A549 (cell line): ENCODE measurements around the gene PRPS1. TPM values are rescaled to one million over a fixed set of nuclear protein-coding genes. Genes with fewer than 3 reads are reported as not detected.

Experiments
- ATAC-seq, 2 experiments: fragments of 200-7000 bp in 1 of 2; fragments of >200 bp in 1 of 2; cut with Nextera tagmentation in 1 of 2; cut with Tn5 transposase in 1 of 2; 3 replicates each; pipeline versions ENCODE4 v1.8.0 to v1.9.1; 2018 to 2020; ENCODE audit warnings: mild to moderate bottlenecking in 1 of 2, moderate library complexity in 1 of 2
- CTCF ChIA-PET: fragments of 300-600 bp; sonication (Branson Sonifier 250); formaldehyde crosslinking; extraction: SDS; loops from one replicate; lab custom pipeline; 2021; ENCODE audit warnings: antibody characterized with exemption, inconsistent platforms; lab: Yijun Ruan, JAX
- POLR2A ChIA-PET: fragments of 350-600 bp; formaldehyde crosslinking; extraction: SDS; loops from one replicate; lab custom pipeline; 2021; ENCODE audit warnings: antibody characterized with exemption, inconsistent platforms; lab: Yijun Ruan, JAX
- DNase-seq, 2 experiments: peaks; one replicate each; pipeline versions ENCODE4 v3.0.0 to v3.0.0-alpha.2; 2011 to 2016; ENCODE audit warnings: low read depth in 1 of 2, low spot score in 1 of 2
- FAIRE-seq: peaks from 2 replicates; lab custom pipeline; 2011; peaks lifted over from hg19 to GRCh38; lab: Jason Lieb, UNC
- H3K27ac ChIP-seq, 2 experiments: fragments of >200 bp; sonication (Bioruptor Twin); formaldehyde crosslinking; 3 replicates each; pipeline ENCODE4 v1.5.1; 2016 to 2017
- H3K4me1 ChIP-seq: fragments of >200 bp; sonication (Bioruptor Twin); formaldehyde crosslinking; 3 replicates; pipeline ENCODE4 v1.6.1; 2016
- H3K4me2 ChIP-seq: fragments of >200 bp; sonication (Bioruptor Twin); formaldehyde crosslinking; 3 replicates; pipeline ENCODE4 v1.6.1; 2016
- H3K4me3 ChIP-seq: fragments of >200 bp; sonication (Bioruptor Twin); formaldehyde crosslinking; 3 replicates; pipeline ENCODE4 v1.5.1; 2016
- H3K9me3 ChIP-seq: fragments of >200 bp; sonication (Bioruptor Twin); formaldehyde crosslinking; 3 replicates; pipeline ENCODE4 v1.6.1; 2016
- BCL3 ChIP-seq: fragments of >200 bp; sonication (Bioruptor Twin); formaldehyde crosslinking; IDR thresholded peaks from 3 replicates; pipeline ENCODE4 v1.6.1; 2016
- CEBPB ChIP-seq, 2 experiments: fragments of >200 bp in 1 of 2; sonication (Bioruptor Twin) in 1 of 2; formaldehyde crosslinking in 1 of 2; IDR thresholded peaks; 2 replicates each; pipeline ENCODE4 v1.6.1; 2012 to 2016
- CTCF ChIP-seq: fragments of >200 bp; sonication (Bioruptor Twin); formaldehyde crosslinking; IDR thresholded peaks from 3 replicates; pipeline ENCODE4 v1.5.1; 2016
- E2F6 ChIP-seq: IDR thresholded peaks from 2 replicates; pipeline ENCODE4 v1.6.1; 2012; ENCODE audit warnings: low read depth, borderline replicate concordance
- EHF ChIP-seq: fragments of 250-450 bp; sonication (Bioruptor Pico); IDR thresholded peaks from 2 replicates; pipeline ENCODE4 v1.5.0; 2020; ENCODE audit warnings: mild to moderate bottlenecking
- EHMT2 ChIP-seq: fragments of 200-600 bp; sonication (generic); IDR thresholded peaks from 2 replicates; pipeline ENCODE4 v1.6.1; 2016; ENCODE audit warnings: antibody characterized with exemption, low read depth, mild to moderate bottlenecking, moderate library complexity
- ESRRA ChIP-seq: fragments of 150-350 bp; IDR thresholded peaks from 2 replicates; pipeline ENCODE4 v1.6.1; 2014; ENCODE audit warnings: mild to moderate bottlenecking, low read length, borderline replicate concordance
- FOSL2 ChIP-seq, 2 experiments: fragments of 450-650 bp in 1 of 2; fragments of >200 bp in 1 of 2; sonication (Bioruptor Twin) in 1 of 2; formaldehyde crosslinking; IDR thresholded peaks; 2 replicates each; pipeline versions ENCODE4 v1.5.0 to v1.6.1; 2016 to 2020; ENCODE audit warnings: mild to moderate bottlenecking in 1 of 2, moderate library complexity in 1 of 2
- GATA3 ChIP-seq: IDR thresholded peaks from 2 replicates; pipeline ENCODE4 v1.6.1; 2012; ENCODE audit warnings: borderline replicate concordance
- HDAC2 ChIP-seq: fragments of 200-600 bp; sonication (generic); IDR thresholded peaks from 2 replicates; pipeline ENCODE4 v1.6.1; 2016
- HES2 ChIP-seq: fragments of >200 bp; sonication (Bioruptor Twin); formaldehyde crosslinking; IDR thresholded peaks from 2 replicates; pipeline ENCODE4 v1.6.1; 2016
- HEYL ChIP-seq: fragments of 250-450 bp; sonication (Bioruptor Pico); IDR thresholded peaks from 2 replicates; pipeline ENCODE4 v1.8.0; 2021; ENCODE audit warnings: mild to moderate bottlenecking, moderate library complexity
- HMGXB4 ChIP-seq: fragments of 250-450 bp; sonication (Bioruptor Pico); IDR thresholded peaks from 2 replicates; pipeline ENCODE4 v1.5.0; 2021; ENCODE audit warnings: mild to moderate bottlenecking, moderate library complexity, borderline replicate concordance
- HOXA7 ChIP-seq: fragments of 250-450 bp; sonication (Bioruptor Pico); IDR thresholded peaks from 2 replicates; pipeline ENCODE4 v1.5.0; 2020; ENCODE audit warnings: mild to moderate bottlenecking, moderate library complexity
- HOXB5 ChIP-seq: fragments of 250-450 bp; sonication (Bioruptor Pico); IDR thresholded peaks from 2 replicates; pipeline ENCODE4 v1.5.0; 2020; ENCODE audit warnings: mild to moderate bottlenecking, moderate library complexity
- JUN ChIP-seq, 2 experiments: fragments of >200 bp; sonication (Bioruptor Twin); formaldehyde crosslinking; IDR thresholded peaks; 2 replicates in 1 of 2; 3 replicates in 1 of 2; pipeline ENCODE4 v1.6.1; 2016 to 2017
- KDM1A ChIP-seq: fragments of 200-600 bp; sonication (generic); IDR thresholded peaks from 2 replicates; pipeline ENCODE4 v1.6.1; 2016; ENCODE audit warnings: low read depth, mild to moderate bottlenecking
- MAX ChIP-seq: IDR thresholded peaks from 2 replicates; pipeline ENCODE4 v1.6.1; 2012
- MAZ ChIP-seq: fragments of 150-350 bp; IDR thresholded peaks from 2 replicates; pipeline ENCODE4 v1.6.1; 2014; ENCODE audit warnings: antibody characterized with exemption, low read depth, low read length, borderline replicate concordance
- NR3C1 ChIP-seq: fragments of >200 bp; sonication (Bioruptor Twin); formaldehyde crosslinking; IDR thresholded peaks from 3 replicates; pipeline ENCODE4 v1.6.1; 2017
- PHF8 ChIP-seq: fragments of 200-600 bp; sonication (generic); IDR thresholded peaks from 2 replicates; pipeline ENCODE4 v1.6.1; 2016; ENCODE audit warnings: low read depth, mild to moderate bottlenecking, antibody characterized with exemption, moderate library complexity, borderline replicate concordance
- POLR2A ChIP-seq: IDR thresholded peaks from 2 replicates; pipeline ENCODE4 v1.6.1; 2012; ENCODE audit warnings: mild to moderate bottlenecking, low read length
- REST ChIP-seq: fragments of 200-600 bp; sonication (generic); IDR thresholded peaks from 2 replicates; pipeline ENCODE4 v1.6.1; 2016; ENCODE audit warnings: antibody characterized with exemption, mild to moderate bottlenecking, moderate library complexity
- TP53 ChIP-seq: fragments of 250-450 bp; sonication (Bioruptor Pico); IDR thresholded peaks from 2 replicates; pipeline ENCODE4 v1.5.0; 2021; ENCODE audit warnings: mild to moderate bottlenecking, moderate library complexity
- WGBS: methylation state at CpG from one replicate; pipeline ENCODE4 v1.1.6; 2017; ENCODE audit errors: missing lambda C conversion rate; 5-methylcytosine and 5-hydroxymethylcytosine counted together
- polyA minus RNA-seq: library from RNA; depleted of rRNA, polyadenylated mRNA; stranded (reverse); fragments of >200 nt; gene quantifications from 2 replicates; pipeline ENCODE4 v1.2.3, GENCODE V29; 2011; rRNA and poly(A)+ RNA removed
- polyA plus RNA-seq, 4 experiments: library from polyadenylated mRNA; depleted of rRNA in 3 of 4; stranded (reverse); fragments of >200 nt; fragmentation: RNase III in 1 of 4; extraction: RNeasy Plus Mini Kit Qiagen cat#74134 plus additional on column Dnase treatment in 1 of 4; gene quantifications; 2 replicates in 3 of 4; 3 replicates in 1 of 4; pipeline ENCODE4 v1.2.3, GENCODE V29; 2011 to 2017

PRPS1 gene
- 125 and 140 TPM in 2 replicates for polyA plus RNA-seq (2011; rRNA removed)
- 87.6 and 94.8 TPM in 2 replicates for polyA plus RNA-seq (2012; cell fraction: cytosol; rRNA removed)
- polyA plus RNA-seq (2012; cell fraction: nucleus; rRNA removed) = 32.8 and 64.7 TPM in 2 replicates
- 113 to 121 TPM (median 121 TPM) in 3 replicates for polyA plus RNA-seq (2017; fragmentation: RNase III; extraction: RNeasy Plus Mini Kit Qiagen cat#74134 plus additional on column Dnase treatment)
- polyA minus RNA-seq = 69.3 and 69.5 TPM in 2 replicates

GRCh38 chrX:107627838-107628661 lies at the start of gene PRPS1:
Gene PRPS1, plus strand, starts transcription at chrX:107628510. Its CDS starts 119 bp downstream, at chrX:107628629.
- peak; percentile 97 to 99 for ATAC-seq
- POLR2A ChIA-PET = interaction anchor here (0.6 to 1.7 kb wide), 17 partner anchors 8 to 733 kb away, joined by 3 to 15 read pairs (median 3); partner anchors contain the start of genes ATG4A, MORC4, PSMD10 and TSC22D3
- peak; percentile 91 to 96 for DNase-seq
- peak within 1 kb of the TSS; percentile 92 for H3K4me3 ChIP-seq
- peak within 1 kb of the TSS; percentile 98 for H3K4me2 ChIP-seq
- CTCF ChIA-PET = interaction anchor here (0.9 to 4.3 kb wide), 5 partner anchors 86 to 629 kb away, joined by 3 to 23 read pairs (median 4); partner anchors contain the start of gene NCBP2L
- H3K4me1 ChIP-seq = peaks cover 26% of the 10 kb centered on the region
- H3K27ac ChIP-seq = peak within 1 kb of the TSS; percentile 87 to 92
- WGBS = 2% methylated on average over 23 of the region's 37 CpGs
- peak; percentile 90 for FAIRE-seq
- TF ChIP-seq ESRRA (no peak), BCL3 (0 out of 3 replicates have a peak, but pooled peaks have one; percentile 56), HES2 (no peak), JUN (IDR thresholded peaks at IDR 0.05) (peak in 1 of 2 experiments; percentile 65; a peak in 2 of 5 replicates), NR3C1 (no peak), E2F6 (peak; percentile 79), PHF8 (peak; percentile 96; the same call in 1 of the 2 replicates), POLR2A (peak; percentile 55), MAX (peak; percentile 59), HOXB5 (CRISPR knock-in tag) (peak; percentile 32; the same call in 1 of the 2 replicates), EHMT2 (no peak), FOSL2 (IDR thresholded peaks at IDR 0.05) (no peak), FOSL2 (CRISPR knock-in tag; IDR thresholded peaks at IDR 0.05) (no peak), REST (no peak), CTCF (no peak)
- H3K9me3 ChIP-seq = no peaks in the 10 kb centered on the region

- H3K4me3 ChIP-seq = no peak overlapping the region
- H3K4me2 ChIP-seq = no peak overlapping the region
- POLR2A ChIA-PET = no interaction called here
- CTCF ChIA-PET = no interaction called here
- H3K27ac ChIP-seq = no peak overlapping the region
- FAIRE-seq (no peak), ATAC-seq (no peak), DNase-seq (no peak)
- no peaks in the 10 kb centered on the region for H3K9me3 ChIP-seq
- 51% methylated on average over 3 of the region's 3 CpGs for WGBS
- peaks cover 1% of the 10 kb centered on the region; the same call in 1 of the 3 replicates for H3K4me1 ChIP-seq
- TF ChIP-seq HMGXB4 (CRISPR knock-in tag) = no peak
- TF ChIP-seq TP53 = no peak
- no peak for TF ChIP-seq HDAC2
- no peak for TF ChIP-seq POLR2A
- TF ChIP-seq HOXA7 = no peak
- TF ChIP-seq HEYL (CRISPR knock-in tag) = no peak
- no peak for TF ChIP-seq CEBPB (IDR thresholded peaks at IDR 0.05)
- TF ChIP-seq MAZ = no peak
- TF ChIP-seq KDM1A = no peak
- no peak for TF ChIP-seq EHF (CRISPR knock-in tag)
- TF ChIP-seq GATA3 = no peak
These were observed 48.4 kb upstream of the PRPS1 start for GRCh38 chrX:107579956-107580355.
